Myocyte (in vitro differentiated cells): ENCODE data around the gene LIG1. TPM values are rescaled to one million over a fixed set of nuclear protein-coding genes. Genes with fewer than 3 reads are reported as not detected.
A peak's percentile ranks its signal among the peaks of the same experiment; 100 is the strongest.

Experiments
- DNase-seq: peaks from one replicate; pipeline ENCODE4 v3.0.0-alpha.2; 2012; ENCODE audit warnings: low read depth
- total RNA-seq: library from RNA; depleted of rRNA; stranded (reverse); fragments of >200 nt; gene quantifications from 2 replicates; pipeline ENCODE4 v1.2.3, GENCODE V29; 2014

LIG1 gene
- total RNA-seq, 1 donor from 2014 or later = 8.9 TPM

DNA sequence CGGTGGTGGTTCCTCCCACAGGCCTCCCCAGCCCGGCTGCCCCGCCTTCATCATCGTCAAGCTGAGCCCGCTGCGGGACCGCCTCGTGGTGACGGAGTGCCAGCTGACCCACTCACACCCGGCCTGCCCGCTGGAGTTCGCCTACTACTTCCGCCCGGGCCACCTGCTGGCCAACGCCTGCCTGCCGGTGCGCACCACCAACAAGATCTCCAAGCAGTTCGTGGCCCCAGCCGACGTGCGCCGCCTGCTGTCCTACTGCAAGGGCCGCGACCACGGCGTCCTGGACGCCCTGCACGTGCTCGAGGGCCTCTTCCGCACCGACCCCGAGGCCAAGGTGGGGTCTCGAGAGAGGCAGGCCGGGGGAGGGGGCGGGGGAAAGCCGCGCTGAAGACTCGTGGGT, 12.3 kb upstream of the LIG1 start:
- DNase-seq = no peak

DNA sequence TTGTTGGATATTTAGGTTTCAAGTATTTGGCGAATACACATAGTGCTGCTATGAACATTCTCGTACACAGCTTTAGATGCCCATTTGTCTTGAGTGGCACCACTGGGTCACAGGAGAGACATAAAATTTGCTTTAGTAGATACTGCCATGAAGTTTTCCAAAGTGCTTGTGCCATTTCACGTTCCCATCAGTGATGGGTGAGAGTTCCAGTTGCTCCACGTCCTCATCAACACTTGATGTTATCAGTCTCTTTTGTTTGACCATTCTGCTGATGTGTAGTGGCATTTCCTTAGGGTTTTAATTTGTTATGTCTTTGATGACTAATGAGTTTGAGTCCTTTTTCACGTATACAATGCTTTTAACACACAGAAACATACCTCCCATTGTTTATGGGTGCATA, 11.4 kb upstream of the LIG1 start:
- DNase-seq = no peak

DNA sequence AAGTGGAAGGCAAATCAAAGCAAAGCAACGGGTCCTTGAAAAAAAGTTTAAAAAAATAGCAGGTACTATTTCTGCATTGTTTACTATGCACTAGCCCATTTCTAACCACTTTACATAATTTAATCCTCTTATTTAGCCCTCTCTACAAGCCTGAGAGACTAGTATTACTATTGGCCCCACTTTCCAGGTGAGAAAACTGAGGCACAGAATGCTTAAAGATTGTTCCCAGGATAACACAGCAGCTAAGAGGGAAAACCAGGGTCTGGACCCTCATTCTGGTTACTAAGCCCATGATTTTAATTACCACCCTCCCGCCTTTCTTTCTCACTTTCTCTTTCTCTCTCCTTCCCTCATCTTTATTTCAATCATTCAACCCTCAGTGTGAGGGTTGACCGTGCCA, 6.1 kb upstream of the LIG1 start:
- no peak for DNase-seq

- no peak for DNase-seq
Measured at GRCh38 chr19:48175578-48175977, 5.4 kb upstream of the LIG1 start.

DNA sequence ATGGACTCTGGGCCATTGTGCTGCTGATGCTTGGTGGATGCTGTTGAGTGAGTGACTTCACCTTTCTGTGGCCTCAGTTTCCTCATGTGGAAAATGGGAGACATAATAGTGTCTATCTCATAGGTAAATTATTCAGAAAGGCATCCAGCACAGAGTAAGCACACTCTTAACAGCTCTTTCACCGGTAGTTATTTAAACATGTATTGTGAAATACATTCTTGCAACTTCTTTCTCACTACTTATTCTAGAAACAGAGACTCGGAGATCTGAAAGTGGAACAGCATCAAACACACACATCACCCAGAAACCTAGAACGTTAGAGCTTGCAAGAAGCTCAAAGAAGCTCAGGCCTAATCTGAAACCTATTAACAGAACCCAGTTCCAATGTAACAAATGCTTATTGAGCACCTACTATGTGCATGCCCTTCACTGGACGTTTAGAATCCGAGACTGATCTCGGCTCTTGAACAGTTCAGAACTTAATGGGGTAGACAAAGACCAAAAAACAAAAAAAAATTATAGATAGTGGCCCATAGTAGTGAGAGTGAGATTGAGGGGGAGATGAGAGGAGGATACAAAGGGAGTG, 4.4 kb upstream of the LIG1 start:
- no peak for DNase-seq

DNA sequence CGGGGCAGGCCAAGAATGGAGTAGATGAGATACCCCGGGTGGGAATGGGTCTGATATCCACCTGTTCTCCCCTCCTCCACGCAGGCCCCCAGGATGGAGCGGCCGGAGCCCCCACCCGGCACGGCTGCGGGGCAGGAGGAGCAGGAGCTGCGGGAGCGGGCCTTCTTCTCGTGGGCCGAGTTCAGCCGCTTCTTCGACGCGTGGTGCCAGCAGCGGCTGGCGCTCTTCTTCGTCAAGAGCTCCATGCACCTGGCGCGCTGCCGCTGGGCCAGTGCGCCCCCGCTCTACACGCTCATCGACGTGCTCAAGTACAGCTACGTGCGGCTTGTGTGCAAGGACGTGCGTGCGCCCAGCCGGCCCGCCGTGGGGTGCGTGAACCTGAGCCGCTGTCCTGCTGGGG, 1.6 kb upstream of the LIG1 start:
- DNase-seq = no peak

DNA sequence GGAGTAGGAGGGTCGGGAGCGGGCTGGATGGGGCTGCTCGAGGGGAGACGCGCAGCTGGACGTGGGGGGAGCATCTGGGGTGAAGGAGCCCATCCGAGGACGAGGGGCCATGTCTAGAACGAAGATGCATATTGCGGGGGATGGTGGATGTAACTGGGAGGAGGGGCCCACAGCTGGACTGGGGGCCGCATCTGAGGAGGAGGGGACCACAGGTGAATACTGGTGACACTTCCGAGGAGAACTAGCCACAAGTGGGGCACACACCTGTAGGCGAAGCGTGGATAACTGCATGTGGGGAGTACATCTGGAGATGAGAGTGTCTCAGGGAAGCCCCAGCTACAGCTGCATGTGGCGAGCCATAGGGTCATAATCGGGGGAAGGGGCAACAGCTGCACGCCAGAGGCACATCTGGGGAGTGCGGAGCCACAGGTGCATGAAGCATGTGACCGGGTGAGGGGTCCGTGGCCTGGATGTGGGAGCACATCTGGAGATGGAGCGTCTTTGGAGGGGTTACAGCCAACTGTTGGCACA, 738 bp upstream of the LIG1 start:
- DNase-seq = no peak

DNA sequence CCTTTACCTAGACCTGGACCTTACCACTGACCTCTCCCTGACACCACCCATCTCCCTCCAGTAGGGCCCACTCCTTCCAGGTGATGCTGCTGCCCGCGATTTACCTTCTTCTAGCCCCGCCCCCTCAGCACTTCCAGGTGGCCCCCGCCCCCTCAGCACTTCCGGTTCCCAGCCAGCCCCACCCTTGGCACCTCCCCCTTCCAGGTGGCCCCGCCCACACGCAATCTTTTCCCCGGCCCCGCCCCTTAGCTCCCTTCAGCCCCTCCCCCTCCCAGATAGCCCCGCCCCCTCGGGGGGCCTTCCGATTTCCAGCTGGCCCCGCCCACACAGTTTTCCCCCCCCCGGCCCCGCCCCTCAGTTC, 586 bp downstream of the LIG1 start:
- DNase-seq = peak; percentile 53

GRCh38 chr19:48168689-48169088, 1.5 kb downstream of the LIG1 start:
- DNase-seq = no peak

GRCh38 chr19:48158210-48158790, 11.8 kb downstream of the LIG1 start:
- no peak for DNase-seq

- no peak for DNase-seq
Measured at GRCh38 chr19:48154003-48154402, 16.1 kb downstream of the LIG1 start.

DNA sequence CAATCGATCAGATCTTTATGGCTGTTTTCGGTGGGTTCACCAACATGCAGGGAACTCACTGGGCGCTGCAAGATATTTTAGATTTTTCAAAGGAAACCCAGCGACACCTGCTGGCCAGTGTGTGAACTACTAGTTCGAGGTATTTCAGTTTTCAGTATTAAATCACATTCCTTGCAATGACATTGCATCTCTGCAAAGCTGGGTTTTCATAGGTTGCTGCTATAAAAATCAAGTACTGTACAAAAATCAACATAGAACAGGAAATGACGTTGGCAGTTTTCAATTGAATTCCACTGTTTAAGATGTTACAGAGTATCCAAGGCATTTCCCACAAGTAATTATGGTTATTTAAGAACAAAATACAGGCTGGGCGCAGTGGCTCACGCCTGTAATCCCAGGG, 17.6 kb downstream of the LIG1 start:
- DNase-seq = peak; percentile 67

DNA sequence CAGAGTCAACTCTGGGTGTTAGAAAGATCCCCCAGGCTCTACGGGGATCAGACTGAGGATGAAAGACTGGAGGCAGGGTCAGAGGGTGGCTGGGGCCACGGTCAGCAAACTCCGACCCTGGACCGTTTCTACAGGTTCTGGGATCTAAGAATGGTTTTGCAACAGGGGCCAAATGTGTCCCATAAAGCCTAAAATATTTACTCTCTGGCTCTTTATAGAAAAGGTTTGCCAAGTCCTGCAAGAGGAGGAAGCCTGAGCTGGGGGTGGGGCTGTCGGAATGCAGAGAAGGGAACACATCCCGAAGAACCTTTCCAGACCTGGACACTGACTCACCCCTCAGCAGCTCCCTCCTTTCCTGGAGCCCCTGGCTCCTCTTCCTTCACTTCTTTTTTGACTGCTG, 20.7 kb downstream of the LIG1 start:
- DNase-seq = no peak

DNA sequence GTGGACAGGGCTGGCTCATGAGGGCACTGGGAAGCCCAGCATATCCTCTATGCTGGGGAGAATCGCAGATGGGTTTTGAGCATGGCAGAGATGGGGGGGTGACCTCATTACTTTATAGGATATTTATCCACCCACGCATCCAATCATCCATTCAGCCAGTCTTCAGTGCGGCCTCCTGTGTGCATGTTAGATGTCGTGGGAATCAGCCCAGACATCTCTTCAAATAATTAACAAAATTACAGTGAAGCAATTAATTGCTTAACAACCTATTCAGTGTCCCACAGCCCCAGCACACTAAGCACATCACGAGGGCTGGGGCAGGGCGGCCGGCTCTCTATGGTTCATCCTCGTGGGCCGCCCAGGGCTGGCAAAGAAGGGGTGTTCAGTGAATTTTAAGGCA, 21.6 kb downstream of the LIG1 start:
- DNase-seq = no peak

DNA sequence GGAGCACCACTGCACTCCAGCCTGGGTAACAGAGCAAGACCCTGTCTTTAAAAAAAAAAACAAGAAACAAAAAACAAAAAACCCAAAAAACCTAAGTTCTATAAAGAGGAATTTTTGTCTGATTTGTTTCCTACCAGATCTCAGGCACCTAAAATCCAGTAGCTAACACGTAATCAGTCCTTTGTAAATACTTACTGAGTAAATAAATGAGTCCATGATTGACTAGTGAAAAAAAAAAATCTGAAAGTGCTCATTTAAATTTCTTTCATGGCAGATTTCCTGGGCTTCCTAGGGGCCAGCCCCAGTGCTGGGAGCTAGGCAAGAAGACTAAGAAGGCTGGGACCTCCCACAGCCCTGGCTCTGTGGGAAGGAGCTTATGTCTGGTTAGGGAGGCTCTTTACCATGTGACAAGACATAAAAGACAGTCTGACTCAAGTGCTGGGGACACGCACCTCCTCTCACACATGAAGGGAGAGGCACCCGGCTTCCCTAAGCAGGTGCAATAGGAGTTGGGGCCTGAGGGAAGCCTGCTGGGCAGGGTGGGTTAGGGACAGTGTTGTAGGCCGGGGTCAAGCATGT, 22.5 kb downstream of the LIG1 start:
- peak; percentile 27 for DNase-seq

GRCh38 chr19:48139053-48139452, 31.1 kb downstream of the LIG1 start:
- DNase-seq = no peak

- DNase-seq = no peak
Measured at GRCh38 chr19:48137411-48137810, 32.7 kb downstream of the LIG1 start.

DNA sequence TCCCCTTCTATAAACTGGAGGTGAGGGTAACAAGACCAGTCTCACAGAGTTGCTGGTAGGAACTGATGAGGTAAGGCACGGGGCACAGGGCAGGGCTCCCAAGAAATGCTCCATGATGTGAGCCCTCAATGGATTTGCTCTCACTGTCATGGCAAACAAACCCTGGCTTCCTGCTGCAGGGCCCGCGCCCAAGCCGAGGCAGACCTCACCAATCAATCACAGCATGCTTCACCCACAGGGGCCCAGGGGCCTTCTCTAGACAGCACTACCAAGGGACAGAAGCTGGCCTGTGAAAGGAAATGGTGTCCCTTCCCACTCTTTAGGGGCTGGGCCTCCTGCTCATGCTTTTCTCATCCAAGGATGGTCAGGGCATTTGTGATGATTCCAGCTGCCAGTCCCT, 33.6 kb downstream of the LIG1 start:
- DNase-seq = no peak

- DNase-seq = no peak
Measured at GRCh38 chr19:48135411-48135810, 34.7 kb downstream of the LIG1 start.

GRCh38 chr19:48133094-48133493, 37.0 kb downstream of the LIG1 start:
- DNase-seq = no peak

DNA sequence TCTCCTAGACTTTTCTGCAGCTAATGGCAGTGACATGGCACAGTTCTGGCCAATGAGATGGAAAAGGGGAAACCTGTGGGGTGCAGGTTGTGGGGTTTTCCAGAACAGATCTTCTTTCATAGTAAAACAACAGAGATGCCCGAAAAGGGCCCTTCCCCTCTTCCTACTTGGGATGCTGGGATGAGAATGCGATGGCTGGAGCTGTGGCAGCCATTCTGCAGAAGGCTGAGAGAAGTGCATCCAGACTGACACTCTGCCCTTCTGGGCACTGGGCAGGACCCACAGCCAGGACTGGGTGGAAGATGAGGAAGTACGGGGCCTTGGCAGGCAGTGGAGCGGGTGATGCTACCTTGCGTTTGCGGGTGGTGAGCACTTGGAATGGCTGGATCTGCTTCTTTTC, 42.6 kb downstream of the LIG1 start:
- DNase-seq = no peak

- peak; percentile 97 for DNase-seq
Measured at GRCh38 chr19:48123907-48124651, 46.1 kb downstream of the LIG1 start.
